T-helper 17 cell (primary cell): ENCODE measurements around the gene DNAJC8. TPM values are rescaled to one million over a fixed set of nuclear protein-coding genes. Genes with fewer than 3 reads are reported as not detected.

Experiments used
- ATAC-seq: fragments of 150-1000 bp; cut with Tn5 transposase; 2 replicates; pipeline ENCODE4 v1.10.0; 2021; ENCODE audit warnings: mild to moderate bottlenecking, moderate library complexity
- DNase-seq, 3 donors: peaks; one replicate each; pipeline versions ENCODE4 v3.0.0 to v3.0.0-alpha.2; 2020 to 2021
- H3K9me3 ChIP-seq: one replicate; pipeline ENCODE4 v1.7.0; 2013; ENCODE audit warnings: low read length, mild to moderate bottlenecking; ENCODE audit not compliant: control insufficient read depth, poor library complexity, severe bottlenecking
- H3K27ac Mint-ChIP-seq: one replicate; pipeline ENCODE4 v1.8.0; 2022; ENCODE audit warnings: mild to moderate bottlenecking, moderate library complexity, mixed read lengths
- H3K27me3 Mint-ChIP-seq: one replicate; pipeline ENCODE4 v1.8.0; 2022; ENCODE audit warnings: mixed read lengths
- H3K36me3 Mint-ChIP-seq: one replicate; pipeline ENCODE4 v1.8.0; 2022; ENCODE audit warnings: low read depth, mixed read lengths
- H3K4me1 Mint-ChIP-seq: one replicate; pipeline ENCODE4 v1.8.0; 2022; ENCODE audit warnings: mild to moderate bottlenecking, mixed read lengths
- H3K4me3 Mint-ChIP-seq: one replicate; pipeline ENCODE4 v1.8.0; 2022; ENCODE audit warnings: mild to moderate bottlenecking, moderate library complexity, mixed read lengths
- total RNA-seq, 4 donors: library from RNA in 2 of 4; stranded (reverse) in 2 of 4; gene quantifications; one replicate each; pipeline ENCODE4 v1.2.3 and lab custom pipeline; 2022 to 2026

The DNAJC8 gene
- total RNA-seq, 2 donors from 2014 or later, result 52.1 to 58.4 TPM

DNA sequence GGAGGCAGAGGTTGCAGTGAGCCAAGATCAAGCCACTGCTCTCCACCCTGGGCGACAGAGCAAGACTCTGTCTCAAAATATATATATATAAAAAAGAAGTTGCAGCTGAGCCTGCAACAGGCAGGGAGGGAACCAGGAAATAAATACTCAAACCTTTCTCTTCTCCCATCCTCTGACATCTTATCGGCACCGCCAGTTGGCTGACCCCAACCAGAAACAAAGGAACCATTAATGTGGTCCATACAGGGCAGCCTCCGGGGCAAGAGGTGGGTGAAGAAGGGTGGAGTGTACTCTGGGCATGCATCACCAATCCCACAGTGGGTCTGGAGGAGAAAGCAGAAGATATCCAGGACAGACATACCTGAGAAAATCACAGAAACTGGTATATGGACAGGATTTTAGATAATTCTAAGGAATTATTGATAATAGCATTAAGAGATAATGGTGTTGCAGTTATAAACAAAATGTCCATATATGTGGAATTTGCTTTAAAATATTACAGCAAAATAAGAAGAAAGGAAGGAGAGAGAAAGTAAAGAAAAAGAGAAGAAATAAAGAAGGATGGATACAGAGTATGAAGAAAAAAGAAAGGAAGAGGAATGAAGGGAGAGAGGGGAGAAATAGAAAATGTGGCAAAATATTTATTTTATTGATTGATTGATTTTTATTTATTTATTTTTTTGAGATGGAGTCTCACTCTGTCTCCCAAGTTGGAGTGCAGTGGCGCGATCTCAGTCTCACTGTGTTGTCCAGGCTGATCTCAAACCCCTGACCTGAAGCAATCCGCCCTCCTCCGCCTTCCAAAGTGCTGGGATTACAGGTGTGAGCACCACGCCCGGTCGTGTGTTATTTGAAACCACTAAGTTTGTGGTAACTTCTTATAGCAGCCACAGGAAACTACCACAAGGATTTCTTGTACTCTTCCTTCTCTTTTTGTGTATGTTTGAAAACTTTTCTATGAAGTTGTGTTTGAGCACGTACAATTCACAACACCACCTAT lies 52.2 kb downstream of the DNAJC8 start:
- no peaks in the 10 kb centered on the region for H3K9me3 ChIP-seq
- Mint-ChIP-seq H3K4me3 (no peak overlapping the region), H3K36me3 (peaks cover 7% of the 10 kb centered on the region), H3K27ac (no peak overlapping the region), H3K4me1 (peaks cover 22% of the 10 kb centered on the region), H3K27me3 (peaks cover 13% of the 10 kb centered on the region)
- DNase-seq (no peak), ATAC-seq (no peak)

DNA sequence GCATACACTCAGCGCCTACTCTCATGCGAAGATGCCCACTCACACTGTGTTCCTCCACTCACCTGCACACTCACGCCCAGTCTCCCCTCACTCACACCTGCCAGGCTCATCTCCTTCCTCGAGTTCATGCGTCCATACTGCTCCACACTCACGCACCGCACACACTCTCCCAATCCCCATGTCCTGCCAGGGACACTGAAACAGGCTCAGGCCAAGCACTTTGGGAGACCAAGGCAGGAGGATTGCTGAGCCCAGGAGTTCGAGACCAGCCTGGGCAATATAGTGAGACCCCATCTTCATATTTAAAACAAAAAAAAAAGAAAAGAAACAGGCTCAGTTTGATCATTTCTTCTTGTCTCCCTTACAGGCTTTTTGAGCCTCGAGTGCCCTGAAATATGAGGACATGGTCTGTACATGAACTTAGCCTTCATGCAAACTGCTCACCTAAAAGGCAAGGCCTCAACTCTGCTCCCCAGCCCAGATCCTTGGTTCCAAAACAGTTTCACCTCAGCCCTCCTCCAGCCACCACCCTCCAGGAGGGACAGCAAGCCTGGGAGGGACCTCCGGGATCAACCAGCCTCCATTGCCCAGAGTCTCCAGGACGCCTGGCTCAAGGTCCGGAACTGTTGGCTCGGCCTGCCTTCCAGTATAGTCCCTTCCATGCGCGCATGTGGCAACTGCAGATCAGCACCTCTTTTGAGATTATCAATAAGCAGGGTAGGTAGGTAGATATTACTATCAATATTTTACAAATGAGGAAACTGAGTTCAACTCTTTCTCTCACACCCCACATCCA lies 53.9 kb downstream of the DNAJC8 start:
- DNase-seq (no peak), ATAC-seq (no peak)
- H3K9me3 ChIP-seq, result no peaks in the 10 kb centered on the region
- Mint-ChIP-seq H3K4me3 (no peak overlapping the region), H3K27ac (peak overlapping the region; percentile 63), H3K27me3 (peaks cover 13% of the 10 kb centered on the region), H3K36me3 (peaks cover 5% of the 10 kb centered on the region), H3K4me1 (peaks cover 26% of the 10 kb centered on the region)

DNA sequence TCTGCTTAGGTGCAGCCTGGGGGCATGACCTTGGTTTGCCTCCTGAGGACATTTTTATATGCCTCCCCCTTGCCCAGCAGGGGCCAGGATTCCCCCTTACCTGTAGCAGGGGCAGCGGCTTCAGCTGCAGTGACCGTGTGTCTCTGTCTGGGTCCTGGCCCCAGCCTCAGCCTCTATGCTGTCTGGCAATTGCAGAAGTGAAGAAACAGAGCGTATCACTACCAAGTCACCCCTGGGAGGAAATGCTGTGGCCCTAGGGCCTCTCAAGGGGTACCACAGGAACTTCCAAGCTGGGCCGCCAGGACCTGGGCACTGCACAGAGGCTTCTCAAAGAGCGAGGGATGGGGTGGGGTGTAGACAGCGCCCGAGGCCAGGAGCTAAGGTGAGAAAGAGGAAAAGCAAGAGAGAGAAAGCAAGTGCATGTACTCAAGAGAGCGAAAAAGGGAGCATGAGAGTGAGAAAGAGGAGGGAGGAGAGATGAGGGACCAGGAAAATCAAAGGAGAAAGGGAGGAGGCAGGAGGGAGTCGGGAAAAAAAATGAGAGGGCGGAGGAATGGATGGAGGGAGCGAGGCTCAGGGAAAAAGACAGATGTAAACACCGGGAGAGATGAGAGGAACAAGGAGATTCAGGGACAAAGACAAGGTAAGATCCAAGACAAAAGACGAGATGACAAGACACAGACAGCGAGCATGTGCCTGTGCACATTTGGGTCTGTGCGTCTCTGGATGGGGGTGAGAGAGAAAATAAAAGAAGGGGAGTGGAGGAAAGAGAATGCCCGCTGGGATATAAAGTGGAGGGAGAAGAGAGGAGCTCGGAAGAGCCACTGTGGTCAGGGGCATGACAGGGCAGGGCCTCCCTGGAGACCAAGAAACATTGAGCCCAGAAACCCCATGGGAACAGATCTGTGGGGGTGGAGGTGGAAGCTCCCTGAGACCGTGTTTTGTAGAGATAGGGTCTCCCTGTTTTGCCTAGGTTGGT lies 56.0 kb downstream of the DNAJC8 start, which contains the start of gene PTAFR:
PTAFR (minus strand) TSS at position 199 of the 979 bp plus-strand sequence. CDS start 25,669 bp downstream, outside the sequence.
- no peaks in the 10 kb centered on the region for H3K9me3 ChIP-seq
- peak within 1 kb of the TSS; percentile 77 for H3K4me3 Mint-ChIP-seq
- ATAC-seq, result peak; percentile 59
- H3K27me3 Mint-ChIP-seq, result peaks cover 13% of the 10 kb centered on the region
- H3K27ac Mint-ChIP-seq, result peak within 1 kb of the TSS; percentile 29
- peaks cover 38% of the 10 kb centered on the region for H3K4me1 Mint-ChIP-seq
- H3K36me3 Mint-ChIP-seq, result peaks cover 5% of the 10 kb centered on the region
- DNase-seq, result no peak

DNA sequence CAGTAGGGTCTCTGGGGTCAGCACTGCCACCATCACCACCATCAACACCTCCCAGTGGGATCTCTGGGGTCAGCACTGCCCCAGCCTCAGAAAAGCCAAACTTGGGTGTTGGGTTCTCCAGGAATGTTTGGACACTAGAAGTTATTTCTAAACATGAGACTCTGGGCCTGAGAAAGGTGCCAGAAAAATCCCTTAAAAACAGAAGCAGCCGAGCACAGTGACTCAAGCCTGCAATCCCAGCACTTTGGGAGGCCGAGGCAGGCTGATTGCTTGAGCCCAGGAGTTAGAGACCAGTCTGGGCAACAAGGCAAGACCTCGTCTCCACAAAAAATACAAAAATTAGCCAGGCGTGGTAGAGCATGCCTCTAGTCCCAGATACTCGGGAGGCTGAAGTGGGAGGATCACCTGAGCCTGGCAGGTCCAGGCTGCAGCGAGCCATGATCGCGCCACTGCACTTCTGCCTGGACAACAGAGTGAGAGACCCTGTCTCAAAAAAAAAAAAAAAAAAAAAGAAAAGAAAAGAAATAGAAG lies 56.8 kb downstream of the DNAJC8 start:
- no peak for DNase-seq
- Mint-ChIP-seq H3K27me3 (peaks cover 13% of the 10 kb centered on the region), H3K36me3 (peaks cover 5% of the 10 kb centered on the region), H3K4me1 (peaks cover 41% of the 10 kb centered on the region), H3K27ac (peak overlapping the region; percentile 29), H3K4me3 (peak overlapping the region; percentile 43)
- H3K9me3 ChIP-seq, result no peaks in the 10 kb centered on the region
- no peak for ATAC-seq

DNA sequence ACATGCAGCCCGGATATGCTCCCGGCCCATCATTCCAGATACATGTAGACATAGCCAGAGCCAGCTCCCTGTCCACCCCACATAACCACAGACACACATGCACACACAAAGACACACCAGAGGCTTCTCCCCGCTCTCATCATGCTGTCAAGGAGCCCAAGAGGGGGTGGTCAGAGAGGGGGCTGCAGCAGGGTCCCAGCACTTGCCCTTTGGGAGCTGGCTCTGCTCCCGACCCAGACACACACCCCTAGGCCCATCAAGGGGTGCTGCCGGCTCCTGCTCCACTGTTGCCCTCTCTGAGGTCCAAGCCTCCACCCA lies 58.9 kb downstream of the DNAJC8 start:
- peak overlapping the region; percentile 19 for H3K4me3 Mint-ChIP-seq
- peaks cover 13% of the 10 kb centered on the region for H3K27me3 Mint-ChIP-seq
- no peaks in the 10 kb centered on the region for H3K9me3 ChIP-seq
- ATAC-seq, result no peak
- H3K4me1 Mint-ChIP-seq, result peaks cover 44% of the 10 kb centered on the region
- no peak overlapping the region for H3K27ac Mint-ChIP-seq
- DNase-seq, result no peak
- peaks cover 5% of the 10 kb centered on the region for H3K36me3 Mint-ChIP-seq

DNA sequence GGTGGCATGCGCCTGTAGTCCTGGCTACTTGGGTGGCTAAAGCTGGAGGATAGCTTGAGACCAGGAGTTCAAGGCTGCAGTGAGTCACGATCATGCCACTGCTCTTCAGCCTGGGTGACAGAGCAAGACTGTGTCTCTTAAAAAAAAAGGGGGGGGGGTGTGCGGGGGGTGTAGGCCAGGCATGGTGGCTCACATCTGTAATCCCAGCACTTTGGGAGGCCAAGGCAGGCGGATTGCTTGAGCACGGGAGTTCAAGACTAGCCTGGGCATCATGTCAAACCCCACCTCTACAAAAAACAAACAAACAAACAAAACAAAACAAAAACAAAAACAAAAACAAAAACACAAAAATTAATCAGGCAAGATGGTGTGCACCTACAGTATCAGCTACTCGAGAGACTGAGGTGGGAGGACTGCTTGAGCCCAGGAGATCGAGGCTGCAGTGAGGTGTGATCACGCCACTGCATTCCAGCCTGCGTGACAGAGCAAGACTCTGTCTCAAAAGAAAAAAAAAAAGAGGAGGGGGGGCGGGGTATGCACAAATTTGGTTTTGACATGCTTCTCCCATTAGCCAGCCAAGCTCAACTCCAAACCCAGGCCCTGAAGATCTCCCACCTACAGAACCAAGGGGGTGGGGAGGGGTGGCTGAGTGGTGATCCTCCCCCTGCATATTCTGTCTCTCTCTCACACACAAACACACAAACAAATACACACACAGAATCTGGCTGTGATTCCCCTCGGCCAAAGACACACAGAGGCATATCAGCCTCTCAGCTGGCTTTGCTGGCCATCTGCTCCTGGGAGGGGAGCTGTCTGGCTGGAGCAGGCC lies 59.5 kb downstream of the DNAJC8 start:
- Mint-ChIP-seq H3K4me3 (peak overlapping the region; percentile 79), H3K27me3 (peaks cover 13% of the 10 kb centered on the region), H3K36me3 (peaks cover 3% of the 10 kb centered on the region), H3K4me1 (peaks cover 44% of the 10 kb centered on the region), H3K27ac (no peak overlapping the region)
- no peak for ATAC-seq
- no peaks in the 10 kb centered on the region for H3K9me3 ChIP-seq
- no peak for DNase-seq

DNA sequence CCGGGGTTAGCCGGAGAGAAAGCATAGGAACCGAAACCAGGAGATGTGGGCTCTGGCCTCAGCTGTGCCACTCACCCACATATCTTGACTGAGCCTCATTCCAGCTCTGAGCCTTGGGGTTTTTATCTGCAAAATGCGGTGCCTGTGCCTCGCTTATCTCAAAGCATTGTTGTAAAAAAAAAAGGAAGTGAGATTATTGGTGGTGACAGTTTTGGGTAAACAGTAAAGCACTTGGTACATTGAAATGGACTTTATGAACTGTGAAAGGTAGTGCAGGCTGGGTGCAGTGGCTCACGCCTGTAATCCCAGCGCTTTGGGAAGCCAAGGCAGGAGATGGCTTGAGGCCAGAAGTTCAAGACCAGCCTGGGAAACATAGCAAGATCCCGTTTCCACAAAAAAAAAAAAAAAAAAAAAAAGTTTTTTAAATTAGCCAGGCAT lies 60.1 kb downstream of the DNAJC8 start:
- Mint-ChIP-seq H3K4me1 (peaks cover 46% of the 10 kb centered on the region), H3K27ac (peak overlapping the region; percentile 66), H3K27me3 (peaks cover 12% of the 10 kb centered on the region), H3K4me3 (peak overlapping the region; percentile 79), H3K36me3 (peaks cover 3% of the 10 kb centered on the region)
- H3K9me3 ChIP-seq, result no peaks in the 10 kb centered on the region
- DNase-seq, result no peak
- ATAC-seq, result peak; percentile 49

DNA sequence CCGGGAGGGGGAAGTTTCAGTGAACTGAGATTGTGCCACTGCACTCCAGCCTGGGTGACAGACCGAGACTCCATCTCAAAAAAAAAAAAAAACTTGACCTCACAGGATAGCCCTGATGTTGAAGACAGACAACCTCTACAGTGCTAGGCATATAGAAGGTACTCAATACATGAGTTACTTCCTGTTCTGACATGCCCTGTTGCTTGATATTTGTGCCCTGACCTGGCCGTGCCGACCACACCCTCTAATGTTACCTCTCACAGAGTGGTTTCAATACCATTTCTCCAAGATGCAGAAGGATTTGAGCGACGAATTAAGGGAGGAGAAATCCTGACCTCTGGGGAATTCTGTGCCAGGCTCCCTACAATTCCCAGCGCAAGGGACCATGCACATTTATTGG lies 61.6 kb downstream of the DNAJC8 start:
- H3K4me3 Mint-ChIP-seq, result no peak overlapping the region
- no peaks in the 10 kb centered on the region for H3K36me3 Mint-ChIP-seq
- peaks cover 36% of the 10 kb centered on the region for H3K4me1 Mint-ChIP-seq
- no peak for ATAC-seq
- no peak overlapping the region for H3K27ac Mint-ChIP-seq
- H3K27me3 Mint-ChIP-seq, result no peaks in the 10 kb centered on the region
- DNase-seq, result no peak
- no peaks in the 10 kb centered on the region for H3K9me3 ChIP-seq

DNA sequence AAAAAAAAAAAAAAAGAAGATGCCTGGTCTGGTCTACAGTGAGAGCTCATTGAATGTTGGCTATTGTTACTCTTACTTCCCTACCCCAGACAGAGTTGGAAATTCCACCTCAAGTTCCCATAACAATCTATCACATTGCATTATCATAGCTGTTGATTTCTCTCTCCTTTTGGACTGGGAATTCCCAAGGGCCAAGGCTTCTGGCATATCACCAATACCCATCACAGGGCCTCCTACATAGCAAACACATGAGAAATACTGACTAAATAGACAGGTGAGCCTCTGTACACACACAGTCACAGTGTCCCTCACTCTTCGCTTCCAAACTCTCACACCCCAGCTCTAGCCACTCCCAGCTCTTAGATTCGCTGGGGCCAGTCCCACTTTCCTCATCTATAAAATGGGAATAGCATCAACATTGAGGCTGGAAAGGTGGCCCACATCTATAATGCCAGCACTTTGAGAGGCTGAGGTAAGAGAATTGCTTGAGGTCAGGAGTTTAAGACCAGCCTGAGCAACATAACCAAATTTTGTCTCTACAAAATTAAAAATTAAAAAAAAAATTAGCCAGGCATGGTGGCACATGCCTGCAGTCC lies 62.7 kb downstream of the DNAJC8 start:
- DNase-seq, result no peak
- no peaks in the 10 kb centered on the region for H3K9me3 ChIP-seq
- ATAC-seq, result no peak
- no peak overlapping the region for H3K4me3 Mint-ChIP-seq
- H3K27me3 Mint-ChIP-seq, result no peaks in the 10 kb centered on the region
- peaks cover 36% of the 10 kb centered on the region for H3K4me1 Mint-ChIP-seq
- no peak overlapping the region for H3K27ac Mint-ChIP-seq
- no peaks in the 10 kb centered on the region for H3K36me3 Mint-ChIP-seq

DNA sequence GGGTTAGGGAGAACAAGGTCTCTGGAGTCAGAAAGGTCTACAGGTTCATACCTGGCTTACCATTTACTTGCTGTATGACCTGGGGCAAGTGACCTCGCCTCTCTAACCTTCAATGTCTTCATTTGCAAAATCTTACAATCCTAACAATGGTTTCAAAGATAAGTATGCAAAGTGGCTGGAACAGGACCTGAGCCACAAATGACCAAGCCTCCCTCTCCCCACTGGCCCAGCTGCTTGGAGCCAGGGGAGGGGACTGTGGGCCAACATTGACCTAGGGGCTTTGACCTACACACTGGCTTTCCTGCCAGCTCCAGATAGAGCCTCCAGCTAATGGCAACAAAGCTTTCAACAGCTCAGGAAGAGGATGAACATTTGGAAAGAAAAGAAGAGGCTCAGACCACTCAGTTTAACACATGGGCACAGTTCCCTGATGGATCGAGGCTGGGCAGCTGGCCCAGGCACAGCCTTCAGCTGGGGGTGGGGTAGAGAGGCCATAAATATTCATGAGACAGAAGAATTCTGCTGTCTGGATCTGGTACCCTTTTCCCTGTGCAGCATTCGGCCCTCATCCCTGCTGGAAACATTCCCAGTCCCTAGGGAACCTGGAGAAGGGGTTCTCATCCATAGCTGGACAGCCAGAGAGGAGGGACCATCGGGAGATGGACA lies 69.2 kb downstream of the DNAJC8 start:
- H3K27ac Mint-ChIP-seq, result no peak overlapping the region

DNA sequence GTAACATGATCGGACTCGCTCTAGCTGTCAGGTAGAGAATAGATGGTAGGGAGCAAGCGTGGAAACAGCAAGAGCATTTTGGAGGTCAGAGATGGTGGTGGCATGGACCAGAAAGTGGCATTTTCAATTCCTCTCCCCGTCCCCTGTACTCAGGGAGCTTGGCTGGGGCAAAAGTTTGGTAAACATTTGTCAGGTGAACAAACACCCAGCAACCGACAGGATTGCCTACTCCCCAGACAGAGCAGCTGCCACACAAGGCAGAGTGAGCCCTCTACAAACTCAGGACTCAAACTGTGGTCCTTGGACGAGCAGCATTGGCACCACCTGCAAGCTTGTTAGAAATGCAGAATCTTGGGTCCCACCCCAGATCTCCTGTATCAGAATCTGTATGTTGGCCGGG lies 70.7 kb downstream of the DNAJC8 start:
- DNase-seq, result no peak
- no peaks in the 10 kb centered on the region for H3K9me3 ChIP-seq
- ATAC-seq, result no peak
- H3K4me3 Mint-ChIP-seq, result no peak overlapping the region
- H3K27me3 Mint-ChIP-seq, result peaks cover 14% of the 10 kb centered on the region
- peak overlapping the region; percentile 29 for H3K27ac Mint-ChIP-seq
- H3K4me1 Mint-ChIP-seq, result peaks cover 8% of the 10 kb centered on the region
- peaks cover 10% of the 10 kb centered on the region for H3K36me3 Mint-ChIP-seq

More for the DNA sequence above, 69.2 kb downstream of the DNAJC8 start:
- H3K9me3 ChIP-seq, result no peaks in the 10 kb centered on the region
- Mint-ChIP-seq H3K4me3 (no peak overlapping the region), H3K36me3 (peaks cover 10% of the 10 kb centered on the region), H3K27me3 (peaks cover 14% of the 10 kb centered on the region), H3K4me1 (peaks cover 8% of the 10 kb centered on the region)
- ATAC-seq (no peak), DNase-seq (no peak)
